GM23338 (cell line): Measurements from ENCODE around the gene COL4A2. TPM values are rescaled to one million over a fixed set of nuclear protein-coding genes. Genes with fewer than 3 reads are reported as not detected.

ENCODE experiments used
- ATAC-seq: fragments of 200-7000 bp; cut with Tn5 transposase; 3 replicates; pipeline ENCODE4 v1.9.1; 2020
- DNase-seq: peaks from one replicate; pipeline ENCODE4 v3.0.0-alpha.2; 2015; ENCODE audit warnings: low spot score
- H2AFZ ChIP-seq: fragments of 200-600 bp; sonication (generic); 2 replicates; pipeline ENCODE4 v1.8.0; 2016; ENCODE audit warnings: antibody characterized with exemption, mild to moderate bottlenecking, moderate library complexity
- H3F3A ChIP-seq: fragments of 200-600 bp; sonication (generic); replicated peaks from 2 replicates; pipeline ENCODE4 v1.8.0; 2017; ENCODE audit warnings: antibody characterized with exemption, mixed run types, low read depth
- H3K27ac ChIP-seq: fragments of 200-600 bp; sonication (generic); 2 replicates; pipeline ENCODE4 v1.6.1; 2016; ENCODE audit warnings: low read depth
- H3K27me3 ChIP-seq: fragments of 200-600 bp; sonication (generic); 2 replicates; pipeline ENCODE4 v1.8.0; 2016; ENCODE audit warnings: mild to moderate bottlenecking, mixed run types, moderate library complexity; ENCODE audit not compliant: insufficient read depth
- H3K36me3 ChIP-seq: fragments of 200-600 bp; sonication (generic); 2 replicates; pipeline ENCODE4 v1.8.0; 2016; ENCODE audit warnings: mild to moderate bottlenecking; ENCODE audit not compliant: insufficient read depth
- H3K4me1 ChIP-seq: fragments of 200-600 bp; sonication (generic); 2 replicates; pipeline ENCODE4 v1.8.0; 2016; ENCODE audit warnings: mild to moderate bottlenecking, moderate library complexity; ENCODE audit not compliant: insufficient read depth
- H3K4me2 ChIP-seq: fragments of 200-600 bp; sonication (generic); 2 replicates; pipeline ENCODE4 v1.7.1; 2017; ENCODE audit warnings: mixed run types
- H3K4me3 ChIP-seq: fragments of 200-600 bp; sonication (generic); 2 replicates; pipeline ENCODE4 v1.6.1; 2016; ENCODE audit warnings: mixed run types
- H3K79me2 ChIP-seq: fragments of 200-600 bp; sonication (generic); replicated peaks from 2 replicates; pipeline ENCODE4 v1.8.0; 2017; ENCODE audit warnings: mild to moderate bottlenecking; ENCODE audit not compliant: insufficient read depth
- H3K9me2 ChIP-seq: fragments of 200-600 bp; sonication (generic); 2 replicates; pipeline ENCODE4 v1.8.0; 2017; ENCODE audit not compliant: insufficient read depth
- H4K20me1 ChIP-seq: fragments of 200-600 bp; sonication (generic); replicated peaks from 2 replicates; pipeline ENCODE4 v1.8.0; 2017; ENCODE audit warnings: mild to moderate bottlenecking; ENCODE audit not compliant: insufficient read depth
- H3K27ac Mint-ChIP-seq: 2 replicates; pipeline ENCODE4 v1.8.0; 2020; ENCODE audit warnings: inconsistent platforms, mild to moderate bottlenecking, moderate library complexity, mixed read lengths
- H3K27me3 Mint-ChIP-seq: 3 replicates; pipeline ENCODE4 v1.8.0; 2022; ENCODE audit warnings: low read depth, mild to moderate bottlenecking, moderate library complexity, mixed read lengths, inconsistent platforms; ENCODE audit not compliant: insufficient read depth, poor library complexity
- H3K36me3 Mint-ChIP-seq: 3 replicates; pipeline ENCODE4 v1.8.0; 2021; ENCODE audit warnings: low read depth, mild to moderate bottlenecking, inconsistent platforms, moderate library complexity, mixed read lengths
- H3K4me1 Mint-ChIP-seq: 3 replicates; pipeline ENCODE4 v1.8.0; 2020; ENCODE audit warnings: mild to moderate bottlenecking, inconsistent platforms, mixed read lengths
- H3K4me3 Mint-ChIP-seq: 3 replicates; pipeline ENCODE4 v1.8.0; 2021; ENCODE audit warnings: moderate library complexity, mild to moderate bottlenecking, inconsistent platforms, mixed read lengths
- H3K9me3 Mint-ChIP-seq: 3 replicates; pipeline ENCODE4 v1.8.0; 2020; ENCODE audit warnings: moderate library complexity, mild to moderate bottlenecking, inconsistent platforms, mixed read lengths
- CTCF ChIP-seq, 2 experiments: fragments of 200-600 bp in 1 of 2; sonication (generic) in 1 of 2; conservative IDR thresholded peaks; 2 replicates each; pipeline versions ENCODE4 v1.5.1 to v1.6.1; 2016 to 2017; ENCODE audit warnings: antibody characterized with exemption in 2 of 2, low read depth in 2 of 2, mild to moderate bottlenecking in 2 of 2, moderate library complexity in 1 of 2
- ETS1 ChIP-seq: IDR thresholded peaks from 2 replicates; pipeline ENCODE4 v1.6.1; 2016; ENCODE audit warnings: antibody characterized with exemption
- POLR2AphosphoS5 ChIP-seq: IDR thresholded peaks from 2 replicates; pipeline ENCODE4 v1.6.1; 2016; ENCODE audit warnings: antibody characterized with exemption, low read depth
- polyA plus RNA-seq: library from polyadenylated mRNA; unstranded; fragments of >200 nt; fragmentation: Nextera tagmentation; extraction: Ambion mirVana; gene quantifications from 2 replicates; pipeline ENCODE4 v1.2.1, GENCODE V29; 2016
- total RNA-seq: library from RNA; depleted of rRNA; stranded (reverse); fragments of >200 nt; shearing (Covaris generic); gene quantifications from 2 replicates; pipeline ENCODE4 v1.2.3, GENCODE V29; 2014

COL4A2 gene
- total and polyA plus RNA-seq, 2 experiments from 2014 or later, result 37.4 to 131 TPM

- Histone ChIP-seq H3K4me2 (peak overlapping the region; percentile 77; the same call in 1 of the 2 replicates), H4K20me1 (peaks cover 3% of the 10 kb centered on the region), H3K9me2 (no peaks in the 10 kb centered on the region), H3K27me3 (no peaks in the 10 kb centered on the region), H3K4me3 (no peak overlapping the region), H3K36me3 (peaks cover 7% of the 10 kb centered on the region; the same call in 1 of the 2 replicates), H3K4me1 (peaks cover 28% of the 10 kb centered on the region), H2AFZ (no peak overlapping the region), H3K79me2 (peaks cover 15% of the 10 kb centered on the region; the same call in 1 of the 2 replicates), H3F3A (no peaks in the 10 kb centered on the region), H3K27ac (no peak overlapping the region)
- Mint-ChIP-seq H3K4me1 (peaks cover 43% of the 10 kb centered on the region), H3K4me3 (no peak overlapping the region), H3K36me3 (peaks cover 3% of the 10 kb centered on the region; the same call in 1 of the 3 replicates), H3K27me3 (peaks cover 5% of the 10 kb centered on the region), H3K27ac (peak overlapping the region; percentile 42; the same call in 1 of the 2 replicates), H3K9me3 (no peaks in the 10 kb centered on the region)
- TF ChIP-seq POLR2AphosphoS5 (no peak), ETS1 (no peak), CTCF (conservative IDR thresholded peaks at IDR 0.05; ENCODE audit: low read depth in 2 of 2) (no peak)
- DNase-seq (no peak), ATAC-seq (no peak)
These were observed 47.1 kb downstream of the COL4A2 start for GRCh38 chr13:110354123-110354627.

- Histone ChIP-seq H2AFZ (no peak overlapping the region), H4K20me1 (peaks cover 3% of the 10 kb centered on the region), H3F3A (no peaks in the 10 kb centered on the region), H3K36me3 (peaks cover 7% of the 10 kb centered on the region; the same call in 1 of the 2 replicates), H3K79me2 (peaks cover 12% of the 10 kb centered on the region; the same call in 1 of the 2 replicates), H3K9me2 (no peaks in the 10 kb centered on the region), H3K4me3 (peak overlapping the region; percentile 38; the same call in 1 of the 2 replicates), H3K27me3 (no peaks in the 10 kb centered on the region), H3K4me2 (peak overlapping the region; percentile 77), H3K27ac (peak overlapping the region; percentile 92), H3K4me1 (peaks cover 28% of the 10 kb centered on the region)
- H3K27ac Mint-ChIP-seq, result peak overlapping the region; percentile 93
- DNase-seq (no peak), ATAC-seq (no peak; the same call in 2 of the 3 replicates)
- peak overlapping the region; percentile 18; the same call in 1 of the 3 replicates for H3K4me3 Mint-ChIP-seq
- no peaks in the 10 kb centered on the region for H3K9me3 Mint-ChIP-seq
- no peak for TF ChIP-seq ETS1
- 0 out of 4 replicates have a peak, but pooled peaks of 1 of the 2 experiments have one; percentile 4 for TF ChIP-seq CTCF (conservative IDR thresholded peaks at IDR 0.05; ENCODE audit: low read depth in 2 of 2)
- H3K36me3 Mint-ChIP-seq, result peaks cover 3% of the 10 kb centered on the region; the same call in 1 of the 3 replicates
- H3K4me1 Mint-ChIP-seq, result peaks cover 43% of the 10 kb centered on the region
- peaks cover 6% of the 10 kb centered on the region for H3K27me3 Mint-ChIP-seq
These were observed 47.8 kb downstream of the COL4A2 start for GRCh38 chr13:110354715-110355473.
